HL-60 (cell line): ENCODE results near the gene MSH5.

Source experiments
- DNase-seq, 2 experiments: peaks; one replicate each; pipeline ENCODE4 v3.0.0-alpha.2; 2010 to 2020; ENCODE audit warnings: low read depth in 1 of 2, low spot score in 1 of 2
- H3K27ac ChIP-seq: fragments of 250-450 bp; sonication (Bioruptor Pico); replicated peaks from 2 replicates; pipeline ENCODE4 v1.5.1; 2020; ENCODE audit warnings: mild to moderate bottlenecking, moderate library complexity
- H3K27me3 ChIP-seq: fragments of 250-450 bp; sonication (Bioruptor Pico); 2 replicates; pipeline ENCODE4 v1.5.1; 2021; ENCODE audit warnings: mild to moderate bottlenecking, moderate library complexity; ENCODE audit not compliant: insufficient read depth, poor library complexity, severe bottlenecking
- H3K4me3 ChIP-seq: replicated peaks from 2 replicates; pipeline ENCODE4 v1.5.1; 2011; ENCODE audit warnings: mild to moderate bottlenecking, control low read depth, low read length; ENCODE audit not compliant: insufficient read depth
- GABPA ChIP-seq: IDR thresholded peaks from 2 replicates; pipeline ENCODE4 v1.6.1; 2012; ENCODE audit warnings: low read depth
- POLR2AphosphoS5 ChIP-seq: IDR thresholded peaks from 2 replicates; pipeline ENCODE4 v1.6.1; 2012; ENCODE audit warnings: low read depth
- SPI1 ChIP-seq: IDR thresholded peaks from 2 replicates; pipeline ENCODE4 v1.6.1; 2012; ENCODE audit warnings: low read depth, mild to moderate bottlenecking, borderline replicate concordance
- TF ChIP-seq, protein P1 (sequence below): IDR thresholded peaks from 2 replicates; pipeline ENCODE4 v1.6.1; 2012; ENCODE audit warnings: low read depth; ENCODE audit not compliant: insufficient replicate concordance
- TF ChIP-seq, protein P2 (sequence below): IDR thresholded peaks from one replicate; pipeline ENCODE4 v1.5.1; 2011; ENCODE audit warnings: low read length, control low read depth, inconsistent platforms; ENCODE audit not compliant: insufficient read depth

MSH5 gene

DNA sequence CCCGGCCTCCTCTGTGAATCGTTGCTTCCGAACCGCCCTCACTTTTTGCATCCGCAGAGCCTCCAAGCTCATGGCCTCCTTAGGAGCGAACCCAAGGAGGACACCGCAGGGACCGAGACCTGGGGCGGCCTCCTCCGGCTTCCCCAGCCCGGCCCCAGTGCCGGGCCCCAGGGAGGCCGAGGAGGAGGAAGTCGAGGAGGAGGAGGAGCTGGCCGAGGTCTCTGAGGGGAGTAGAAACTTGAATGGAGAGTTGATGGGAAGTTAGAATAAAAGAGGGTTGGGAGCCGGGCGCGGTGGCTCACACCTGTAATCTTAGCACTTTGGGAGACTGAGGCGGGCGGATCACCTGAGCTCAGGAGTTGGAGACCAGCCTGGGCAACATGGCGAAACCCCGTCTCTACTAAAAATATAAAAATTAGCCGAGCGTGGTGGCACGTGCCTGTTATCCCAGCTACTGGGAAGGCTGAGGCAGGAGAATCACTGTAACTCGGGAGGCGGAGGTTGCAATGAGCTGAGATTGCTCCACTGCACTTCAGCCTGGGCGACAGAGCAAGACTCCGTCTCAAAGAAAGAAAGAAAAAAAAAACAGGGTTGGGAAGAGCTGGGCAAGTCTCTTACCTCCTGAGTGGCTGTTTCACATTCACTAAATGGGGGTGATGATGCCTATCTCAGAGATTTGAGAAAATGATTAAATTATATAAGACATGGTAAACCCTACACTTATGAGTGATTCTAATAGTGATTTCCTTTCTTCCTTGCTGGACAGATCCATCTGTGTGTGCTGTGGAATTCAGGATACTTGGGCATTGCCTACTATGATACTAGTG lies 805 bp downstream of the MSH5 start:
- Histone ChIP-seq H3K4me3 (peak overlapping the region; percentile 60), H3K27ac (peak overlapping the region; percentile 99), H3K27me3 (no peaks in the 10 kb centered on the region)
- peak in 1 of 2 experiments; percentile 79 for DNase-seq
- 0 out of 2 replicates have a peak, but pooled peaks have one; percentile 29 for TF ChIP-seq SPI1
- TF ChIP-seq POLR2AphosphoS5 = 0 out of 2 replicates have a peak, but pooled peaks have one; percentile 65
- TF ChIP-seq, protein P1, sequence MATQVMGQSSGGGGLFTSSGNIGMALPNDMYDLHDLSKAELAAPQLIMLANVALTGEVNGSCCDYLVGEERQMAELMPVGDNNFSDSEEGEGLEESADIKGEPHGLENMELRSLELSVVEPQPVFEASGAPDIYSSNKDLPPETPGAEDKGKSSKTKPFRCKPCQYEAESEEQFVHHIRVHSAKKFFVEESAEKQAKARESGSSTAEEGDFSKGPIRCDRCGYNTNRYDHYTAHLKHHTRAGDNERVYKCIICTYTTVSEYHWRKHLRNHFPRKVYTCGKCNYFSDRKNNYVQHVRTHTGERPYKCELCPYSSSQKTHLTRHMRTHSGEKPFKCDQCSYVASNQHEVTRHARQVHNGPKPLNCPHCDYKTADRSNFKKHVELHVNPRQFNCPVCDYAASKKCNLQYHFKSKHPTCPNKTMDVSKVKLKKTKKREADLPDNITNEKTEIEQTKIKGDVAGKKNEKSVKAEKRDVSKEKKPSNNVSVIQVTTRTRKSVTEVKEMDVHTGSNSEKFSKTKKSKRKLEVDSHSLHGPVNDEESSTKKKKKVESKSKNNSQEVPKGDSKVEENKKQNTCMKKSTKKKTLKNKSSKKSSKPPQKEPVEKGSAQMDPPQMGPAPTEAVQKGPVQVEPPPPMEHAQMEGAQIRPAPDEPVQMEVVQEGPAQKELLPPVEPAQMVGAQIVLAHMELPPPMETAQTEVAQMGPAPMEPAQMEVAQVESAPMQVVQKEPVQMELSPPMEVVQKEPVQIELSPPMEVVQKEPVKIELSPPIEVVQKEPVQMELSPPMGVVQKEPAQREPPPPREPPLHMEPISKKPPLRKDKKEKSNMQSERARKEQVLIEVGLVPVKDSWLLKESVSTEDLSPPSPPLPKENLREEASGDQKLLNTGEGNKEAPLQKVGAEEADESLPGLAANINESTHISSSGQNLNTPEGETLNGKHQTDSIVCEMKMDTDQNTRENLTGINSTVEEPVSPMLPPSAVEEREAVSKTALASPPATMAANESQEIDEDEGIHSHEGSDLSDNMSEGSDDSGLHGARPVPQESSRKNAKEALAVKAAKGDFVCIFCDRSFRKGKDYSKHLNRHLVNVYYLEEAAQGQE = peak; percentile 8
- TF ChIP-seq, protein P2, sequence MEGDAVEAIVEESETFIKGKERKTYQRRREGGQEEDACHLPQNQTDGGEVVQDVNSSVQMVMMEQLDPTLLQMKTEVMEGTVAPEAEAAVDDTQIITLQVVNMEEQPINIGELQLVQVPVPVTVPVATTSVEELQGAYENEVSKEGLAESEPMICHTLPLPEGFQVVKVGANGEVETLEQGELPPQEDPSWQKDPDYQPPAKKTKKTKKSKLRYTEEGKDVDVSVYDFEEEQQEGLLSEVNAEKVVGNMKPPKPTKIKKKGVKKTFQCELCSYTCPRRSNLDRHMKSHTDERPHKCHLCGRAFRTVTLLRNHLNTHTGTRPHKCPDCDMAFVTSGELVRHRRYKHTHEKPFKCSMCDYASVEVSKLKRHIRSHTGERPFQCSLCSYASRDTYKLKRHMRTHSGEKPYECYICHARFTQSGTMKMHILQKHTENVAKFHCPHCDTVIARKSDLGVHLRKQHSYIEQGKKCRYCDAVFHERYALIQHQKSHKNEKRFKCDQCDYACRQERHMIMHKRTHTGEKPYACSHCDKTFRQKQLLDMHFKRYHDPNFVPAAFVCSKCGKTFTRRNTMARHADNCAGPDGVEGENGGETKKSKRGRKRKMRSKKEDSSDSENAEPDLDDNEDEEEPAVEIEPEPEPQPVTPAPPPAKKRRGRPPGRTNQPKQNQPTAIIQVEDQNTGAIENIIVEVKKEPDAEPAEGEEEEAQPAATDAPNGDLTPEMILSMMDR = no peak
- TF ChIP-seq GABPA = no peak

DNA sequence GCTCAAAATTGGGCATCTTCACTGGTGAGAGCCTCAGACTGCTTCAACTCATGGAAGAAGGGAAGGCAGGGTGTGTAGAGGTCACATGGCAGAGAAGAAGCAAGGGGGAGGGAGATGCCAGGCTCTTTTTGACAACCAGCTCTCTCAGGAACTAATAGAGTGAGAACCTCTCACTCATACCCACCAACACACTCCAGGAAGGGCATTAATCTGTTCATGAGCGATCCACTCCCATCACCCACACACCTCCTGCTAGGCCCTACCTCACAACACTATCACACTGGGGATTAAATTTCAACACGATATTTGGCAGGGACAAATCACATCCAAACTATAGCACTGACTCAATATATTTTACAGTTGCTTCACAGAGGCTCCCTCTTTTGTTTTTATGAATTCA lies 2.0 kb downstream of the MSH5 start:
- no peak for DNase-seq
- H3K27ac ChIP-seq = no peak overlapping the region
- no peak overlapping the region for H3K4me3 ChIP-seq
- TF ChIP-seq GABPA (no peak), SPI1 (no peak), POLR2AphosphoS5 (no peak)
- TF ChIP-seq, protein P2 = no peak
- TF ChIP-seq, protein P1 = no peak
- H3K27me3 ChIP-seq = no peaks in the 10 kb centered on the region

DNA sequence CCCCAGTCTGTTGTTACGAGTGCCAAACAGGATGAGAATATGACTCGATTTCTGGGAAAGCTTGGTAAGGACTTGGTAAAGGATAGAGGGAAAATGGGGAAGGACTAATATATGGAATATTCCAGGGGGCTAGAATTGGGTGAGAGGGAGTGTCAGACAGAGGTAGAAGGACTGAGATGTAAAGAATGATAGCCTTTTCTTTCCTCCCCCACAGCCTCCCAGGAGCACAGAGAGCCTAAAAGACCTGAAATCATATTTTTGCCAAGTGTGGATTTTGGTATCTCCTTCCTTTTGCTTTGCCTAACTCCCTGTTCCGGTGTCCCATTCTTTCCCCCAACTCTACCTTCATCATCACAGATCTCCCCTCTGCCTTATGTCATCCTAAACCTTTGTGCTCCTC lies 3.1 kb downstream of the MSH5 start:
- Histone ChIP-seq H3K27ac (no peak overlapping the region), H3K27me3 (no peaks in the 10 kb centered on the region), H3K4me3 (no peak overlapping the region)
- no peak for DNase-seq
- TF ChIP-seq, protein P2 = no peak
- TF ChIP-seq GABPA = no peak
- TF ChIP-seq, protein P1 = no peak
- no peak for TF ChIP-seq SPI1
- no peak for TF ChIP-seq POLR2AphosphoS5
